ENCODE data around the gene PTTG1IP.

The PTTG1IP gene, protein sequence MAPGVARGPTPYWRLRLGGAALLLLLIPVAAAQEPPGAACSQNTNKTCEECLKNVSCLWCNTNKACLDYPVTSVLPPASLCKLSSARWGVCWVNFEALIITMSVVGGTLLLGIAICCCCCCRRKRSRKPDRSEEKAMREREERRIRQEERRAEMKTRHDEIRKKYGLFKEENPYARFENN

DNA sequence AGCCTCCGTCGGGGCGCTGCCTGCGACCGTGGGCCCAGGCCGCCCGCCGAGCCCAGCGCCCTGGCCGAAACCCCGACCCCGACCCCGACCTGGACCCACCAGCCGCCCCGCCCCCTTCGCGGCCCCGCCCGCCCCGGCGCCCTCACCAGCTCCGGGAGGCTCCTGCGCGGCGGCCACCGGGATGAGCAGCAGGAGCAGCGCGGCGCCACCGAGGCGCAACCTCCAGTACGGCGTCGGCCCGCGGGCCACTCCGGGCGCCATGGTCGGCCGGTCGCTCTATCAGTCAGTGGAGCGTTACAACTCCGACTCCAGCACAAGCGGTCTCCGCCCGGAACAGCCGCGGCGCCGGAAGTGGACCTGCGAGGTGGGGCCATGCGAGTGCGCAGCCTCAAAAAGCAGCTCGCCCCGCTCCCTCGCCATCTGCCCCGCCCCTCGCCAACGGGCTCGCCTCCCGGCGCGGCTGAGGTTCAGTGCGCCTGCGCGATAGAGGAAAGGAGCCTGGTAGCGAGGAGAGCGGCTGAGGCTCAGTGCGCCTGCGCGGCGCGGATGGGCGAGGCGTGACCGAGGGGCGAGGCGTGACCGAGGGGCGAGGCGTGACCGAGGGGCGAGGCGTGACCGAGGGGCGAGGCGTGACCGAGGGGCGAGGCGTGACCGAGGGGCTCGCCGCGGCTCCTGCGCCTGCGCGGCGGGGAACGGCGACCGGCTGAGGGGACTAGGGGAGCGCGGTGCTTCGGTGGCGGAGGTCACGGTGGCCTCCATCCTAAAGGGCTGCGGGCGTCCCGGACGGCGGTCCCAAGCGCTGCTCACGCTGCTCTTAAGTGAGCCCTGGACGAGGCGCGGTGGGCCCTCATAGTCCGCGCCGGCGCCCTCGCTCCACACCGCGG is at the start of gene PTTG1IP:
Gene PTTG1IP, minus strand, starts transcription at position 335 of the 884 bp plus-strand sequence. Its CDS starts 74 bp downstream, at position 261.
- DNase-seq (ENCODE audit: low read depth, low spot score): peak; percentile 96
- Histone ChIP-seq H3K9me3 (ENCODE audit: insufficient read depth, low read length) (no peaks in the 10 kb centered on the region), H3K4me1 (ENCODE audit: insufficient read depth, insufficient read length) (peaks cover 14% of the 10 kb centered on the region), H3K36me3 (ENCODE audit: insufficient read depth, insufficient read length, low read length) (peaks cover 16% of the 10 kb centered on the region), H3K4me3 (ENCODE audit: insufficient read length, low read depth) (peak within 1 kb of the TSS; percentile 92), H3K27me3 (ENCODE audit: insufficient read depth, insufficient read length) (peaks cover 20% of the 10 kb centered on the region), H3K9ac (ENCODE audit: insufficient read length, low read depth) (peak within 1 kb of the TSS; percentile 93)
- TF ChIP-seq ZNF274 (IDR thresholded peaks at IDR 0.05; ENCODE audit: low read depth, low read length): no peak
- no peak for TF ChIP-seq YY1 (IDR thresholded peaks at IDR 0.05; ENCODE audit: insufficient read depth, insufficient read length)
- no peak for TF ChIP-seq SUZ12 (IDR thresholded peaks at IDR 0.05; ENCODE audit: extremely low read depth, insufficient read depth, insufficient read length)

DNA sequence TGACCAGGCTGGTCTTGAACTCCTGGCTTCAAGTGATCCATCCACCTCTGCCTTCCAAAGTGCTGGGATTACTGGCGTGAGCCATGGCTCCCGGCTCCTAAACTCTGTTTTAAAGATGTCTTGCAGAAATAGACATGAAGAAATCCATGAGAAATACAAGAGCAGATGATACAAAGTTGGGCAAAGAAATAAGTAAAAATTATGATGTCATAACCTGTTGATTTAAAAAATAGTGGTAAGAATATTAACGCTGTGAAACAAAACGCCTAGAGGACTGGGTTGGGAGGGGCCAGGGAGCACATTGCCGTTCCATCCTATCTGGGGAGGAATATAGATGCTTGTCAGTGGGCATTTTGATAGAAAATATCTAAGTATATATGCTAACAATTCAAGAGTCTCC is 48.4 kb upstream of the PTTG1IP start:
- Histone ChIP-seq H3K9me3 (ENCODE audit: insufficient read depth, low read length) (no peaks in the 10 kb centered on the region), H3K4me3 (ENCODE audit: insufficient read length, low read depth) (no peak overlapping the region), H3K9ac (ENCODE audit: insufficient read length, low read depth) (no peak overlapping the region), H3K36me3 (ENCODE audit: insufficient read depth, insufficient read length, low read length) (no peaks in the 10 kb centered on the region), H3K27me3 (ENCODE audit: insufficient read depth, insufficient read length) (peaks cover 15% of the 10 kb centered on the region), H3K4me1 (ENCODE audit: insufficient read depth, insufficient read length) (peaks cover 13% of the 10 kb centered on the region)
- DNase-seq (ENCODE audit: low read depth, low spot score): no peak
- TF ChIP-seq YY1 (IDR thresholded peaks at IDR 0.05; ENCODE audit: insufficient read depth, insufficient read length): no peak
- TF ChIP-seq ZNF274 (IDR thresholded peaks at IDR 0.05; ENCODE audit: low read depth, low read length): no peak
- TF ChIP-seq SUZ12 (IDR thresholded peaks at IDR 0.05; ENCODE audit: extremely low read depth, insufficient read depth, insufficient read length): no peak

DNA sequence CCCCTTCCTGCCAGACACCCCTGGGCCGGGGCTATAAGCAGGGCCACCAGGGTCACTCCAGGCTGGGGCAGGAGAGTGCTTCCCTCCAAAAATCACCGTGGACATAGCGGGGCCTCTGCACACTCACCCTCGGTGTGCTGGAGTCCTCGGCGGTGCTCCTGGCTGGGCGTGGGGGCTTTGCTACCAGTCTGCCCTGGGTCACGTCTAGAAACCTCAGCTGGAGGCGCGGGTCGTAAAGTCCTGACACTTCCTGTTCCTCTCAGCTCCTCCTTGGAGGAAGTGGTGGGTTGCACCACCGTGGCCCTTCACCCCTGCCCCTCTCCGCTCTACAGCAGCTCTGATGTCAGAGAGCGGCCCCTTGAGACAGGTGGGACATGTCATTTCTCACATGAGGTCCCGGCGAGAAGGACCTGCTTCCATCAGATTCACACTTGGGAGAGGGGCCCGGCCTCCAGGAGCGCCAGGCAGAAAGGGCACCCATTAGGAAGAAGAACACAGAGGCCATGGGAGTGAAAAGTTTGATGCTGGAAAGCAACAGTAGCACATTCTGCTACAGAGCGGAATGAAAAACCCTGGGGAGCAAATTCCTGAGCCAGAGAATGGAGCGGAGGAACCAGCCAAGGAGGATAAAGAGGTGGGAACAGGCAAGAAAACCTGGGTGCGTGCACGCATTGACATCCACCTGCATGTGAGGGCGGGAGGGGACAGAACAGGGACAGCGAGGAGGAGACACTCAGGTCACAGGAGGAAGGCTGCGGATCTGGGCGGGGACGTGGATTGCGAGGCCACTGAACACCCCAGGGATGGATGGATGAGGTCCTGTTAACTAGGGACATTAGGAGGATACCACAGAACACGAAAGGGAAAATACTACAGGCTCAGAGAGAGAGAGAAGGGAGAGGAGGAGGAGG is 47.5 kb upstream of the PTTG1IP start, which contains the start of gene ITGB2:
Gene ITGB2, minus strand, starts transcription at position 206 of the 911 bp plus-strand sequence. CDS start 10,117 bp downstream, outside the sequence.
- H3K27me3 ChIP-seq (ENCODE audit: insufficient read depth, insufficient read length): peaks cover 11% of the 10 kb centered on the region
- peaks cover 6% of the 10 kb centered on the region for H3K4me1 ChIP-seq (ENCODE audit: insufficient read depth, insufficient read length)
- no peak within 1 kb of the TSS for H3K9ac ChIP-seq (ENCODE audit: insufficient read length, low read depth)
- no peaks in the 10 kb centered on the region for H3K9me3 ChIP-seq (ENCODE audit: insufficient read depth, low read length)
- no peak within 1 kb of the TSS for H3K4me3 ChIP-seq (ENCODE audit: insufficient read length, low read depth)
- no peaks in the 10 kb centered on the region for H3K36me3 ChIP-seq (ENCODE audit: insufficient read depth, insufficient read length, low read length)
- TF ChIP-seq YY1 (IDR thresholded peaks at IDR 0.05; ENCODE audit: insufficient read depth, insufficient read length) (no peak), ZNF274 (IDR thresholded peaks at IDR 0.05; ENCODE audit: low read depth, low read length) (no peak), SUZ12 (IDR thresholded peaks at IDR 0.05; ENCODE audit: extremely low read depth, insufficient read depth, insufficient read length) (no peak)
- DNase-seq (ENCODE audit: low read depth, low spot score): no peak

- H3K9ac ChIP-seq (ENCODE audit: insufficient read length, low read depth): no peak overlapping the region
- no peaks in the 10 kb centered on the region for H3K9me3 ChIP-seq (ENCODE audit: insufficient read depth, low read length)
- no peak overlapping the region for H3K4me3 ChIP-seq (ENCODE audit: insufficient read length, low read depth)
- peaks cover 10% of the 10 kb centered on the region for H3K4me1 ChIP-seq (ENCODE audit: insufficient read depth, insufficient read length)
- TF ChIP-seq YY1 (IDR thresholded peaks at IDR 0.05; ENCODE audit: insufficient read depth, insufficient read length): no peak
- TF ChIP-seq SUZ12 (IDR thresholded peaks at IDR 0.05; ENCODE audit: extremely low read depth, insufficient read depth, insufficient read length): no peak
- no peak for TF ChIP-seq ZNF274 (IDR thresholded peaks at IDR 0.05; ENCODE audit: low read depth, low read length)
- DNase-seq (ENCODE audit: low read depth, low spot score): no peak
- peaks cover 14% of the 10 kb centered on the region for H3K27me3 ChIP-seq (ENCODE audit: insufficient read depth, insufficient read length)
- no peaks in the 10 kb centered on the region for H3K36me3 ChIP-seq (ENCODE audit: insufficient read depth, insufficient read length, low read length)
Observed at GRCh38 chr21:44919913-44920693, 46.6 kb upstream of the PTTG1IP start.

- H3K9ac ChIP-seq (ENCODE audit: insufficient read length, low read depth): peak overlapping the region; percentile 21
- DNase-seq (ENCODE audit: low read depth, low spot score): no peak
- no peak overlapping the region for H3K4me3 ChIP-seq (ENCODE audit: insufficient read length, low read depth)
- TF ChIP-seq ZNF274 (IDR thresholded peaks at IDR 0.05; ENCODE audit: low read depth, low read length) (no peak), YY1 (IDR thresholded peaks at IDR 0.05; ENCODE audit: insufficient read depth, insufficient read length) (no peak), SUZ12 (IDR thresholded peaks at IDR 0.05; ENCODE audit: extremely low read depth, insufficient read depth, insufficient read length) (no peak)
- H3K4me1 ChIP-seq (ENCODE audit: insufficient read depth, insufficient read length): peaks cover 10% of the 10 kb centered on the region
- H3K36me3 ChIP-seq (ENCODE audit: insufficient read depth, insufficient read length, low read length): no peaks in the 10 kb centered on the region
- no peaks in the 10 kb centered on the region for H3K9me3 ChIP-seq (ENCODE audit: insufficient read depth, low read length)
- H3K27me3 ChIP-seq (ENCODE audit: insufficient read depth, insufficient read length): peaks cover 14% of the 10 kb centered on the region
Observed at GRCh38 chr21:44919111-44919912, 45.8 kb upstream of the PTTG1IP start.
